Renal cortical epithelial cell (primary cell): Measurements from ENCODE around the gene SLC7A7. TPM values are rescaled to one million over a fixed set of nuclear protein-coding genes. Genes with fewer than 3 reads are reported as not detected.
"Not testable (repeated sequence)": the region's sequence is repeated elsewhere in the genome, so short reads cannot be mapped to it uniquely, and the experiment has no call there.

ENCODE experiments used
- DNase-seq: peaks from one replicate; pipeline ENCODE4 v3.0.0-alpha.2; 2011; ENCODE audit warnings: low read depth
- total RNA-seq: library from RNA; depleted of rRNA; stranded (reverse); fragments of >200 nt; gene quantifications from 2 replicates; pipeline ENCODE4 v1.2.3, GENCODE V29; 2014

SLC7A7 gene
- total RNA-seq, 1 donor from 2014 or later = 12.7 TPM

DNA sequence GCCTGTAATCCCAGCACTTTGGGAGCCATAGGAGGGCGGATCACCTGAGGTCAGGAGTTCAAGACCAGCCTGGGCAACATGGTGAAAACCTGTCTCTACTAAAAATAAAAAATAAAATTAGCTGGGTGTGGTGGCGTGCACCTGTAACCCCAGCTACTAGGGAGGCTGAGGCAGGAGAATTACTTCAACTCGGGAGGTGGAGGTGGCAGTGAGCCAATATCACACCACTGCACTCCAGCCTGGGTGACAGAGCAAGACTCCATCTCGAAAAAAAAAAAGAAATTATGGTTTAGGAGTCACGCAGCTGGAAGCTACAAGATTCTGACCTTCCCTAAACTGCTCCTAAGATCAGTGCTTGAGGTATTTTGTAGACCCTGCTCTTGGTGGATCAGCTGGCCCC is 21.7 kb downstream of the SLC7A7 start:
- not testable (repeated sequence) for DNase-seq

DNA sequence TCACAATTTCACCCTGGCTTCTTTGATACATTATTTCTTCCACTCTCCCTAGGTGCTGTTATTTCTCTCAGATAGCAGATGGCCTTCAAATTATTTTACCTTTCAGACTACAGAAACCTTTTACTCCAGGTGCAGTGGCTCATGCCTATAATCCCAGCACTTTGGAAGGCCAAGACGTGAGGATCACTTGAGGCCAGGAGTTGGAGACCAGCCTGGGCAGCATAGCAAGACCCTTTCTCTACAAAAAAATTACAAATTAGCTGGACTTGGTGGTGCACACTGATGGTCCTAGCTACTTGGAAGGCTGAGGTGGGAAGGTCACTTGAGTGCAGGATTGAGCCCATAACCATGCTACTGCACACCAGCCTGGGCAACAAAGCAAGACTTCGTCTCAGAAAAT is 23.1 kb downstream of the SLC7A7 start:
- DNase-seq = no peak

DNA sequence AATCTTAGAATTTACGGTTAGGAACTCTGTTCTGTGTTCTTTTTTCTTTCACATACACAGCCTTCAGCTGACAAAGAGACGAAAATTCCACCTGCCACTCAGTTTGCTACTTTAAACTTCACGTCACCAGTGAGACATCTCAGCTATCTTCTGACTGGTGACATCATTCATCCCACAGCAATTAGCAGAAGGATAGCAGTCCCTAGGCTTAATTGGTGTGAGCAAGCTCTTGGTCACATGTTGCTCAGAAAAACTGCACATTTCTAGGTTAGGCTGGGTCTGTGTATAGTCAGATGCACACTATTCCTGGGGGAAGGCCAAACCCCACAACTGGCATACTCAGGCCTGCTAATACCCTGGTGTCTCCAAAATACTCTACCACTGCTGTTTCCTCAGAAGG is 23.9 kb downstream of the SLC7A7 start:
- peak; percentile 84 for DNase-seq

DNA sequence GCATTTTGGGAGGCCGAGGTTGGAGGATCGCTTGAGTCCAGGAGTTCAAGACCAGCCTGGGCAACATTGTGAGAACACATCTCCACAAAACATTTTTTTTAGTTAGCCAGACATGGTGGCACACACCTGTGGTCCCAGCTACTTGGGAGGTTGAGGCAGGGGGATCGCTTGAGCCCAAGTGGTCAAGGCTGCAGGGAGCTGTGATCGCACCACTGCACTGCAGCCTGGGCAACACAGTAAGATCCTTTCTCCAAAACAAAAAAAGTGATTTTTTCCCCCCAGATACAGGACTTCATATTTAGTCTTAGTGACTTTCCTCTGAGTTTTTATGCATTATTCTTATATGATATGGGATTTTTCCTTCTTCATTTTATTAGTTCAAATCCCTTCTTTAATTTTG is 28.6 kb downstream of the SLC7A7 start:
- DNase-seq = no peak

DNA sequence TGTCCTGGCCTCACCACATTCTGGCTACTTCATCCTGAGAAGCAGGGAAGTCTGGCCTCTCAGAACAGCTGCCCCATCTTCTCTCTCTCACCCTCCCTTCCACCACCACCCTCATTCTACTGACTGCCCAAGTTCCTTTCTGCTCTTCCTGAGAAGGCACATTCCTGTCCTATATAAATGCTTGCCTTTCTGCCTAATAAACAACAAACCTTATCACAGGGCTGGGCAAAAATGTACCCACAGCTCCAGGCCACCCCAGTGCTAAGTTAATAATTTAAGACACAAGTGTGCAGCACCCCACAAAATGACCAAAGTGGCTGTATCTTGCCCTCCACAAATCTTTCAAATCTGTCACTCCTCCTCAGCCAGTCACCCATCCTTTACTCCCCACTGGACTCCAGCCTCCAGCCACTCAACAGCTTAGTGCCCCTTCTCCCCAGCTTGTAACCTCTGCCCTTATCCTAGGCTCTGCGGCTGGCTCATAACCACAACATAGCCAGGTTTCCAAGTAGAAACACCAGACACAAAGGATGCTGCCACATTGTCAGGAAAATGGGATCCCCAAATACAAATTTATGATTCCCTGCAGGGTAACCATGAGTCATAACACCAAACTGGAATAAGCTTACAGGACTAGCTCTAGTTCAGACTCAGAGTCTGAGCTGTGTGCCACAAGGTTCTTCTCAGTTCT is 33.8 kb downstream of the SLC7A7 start:
- peak; percentile 82 for DNase-seq

DNA sequence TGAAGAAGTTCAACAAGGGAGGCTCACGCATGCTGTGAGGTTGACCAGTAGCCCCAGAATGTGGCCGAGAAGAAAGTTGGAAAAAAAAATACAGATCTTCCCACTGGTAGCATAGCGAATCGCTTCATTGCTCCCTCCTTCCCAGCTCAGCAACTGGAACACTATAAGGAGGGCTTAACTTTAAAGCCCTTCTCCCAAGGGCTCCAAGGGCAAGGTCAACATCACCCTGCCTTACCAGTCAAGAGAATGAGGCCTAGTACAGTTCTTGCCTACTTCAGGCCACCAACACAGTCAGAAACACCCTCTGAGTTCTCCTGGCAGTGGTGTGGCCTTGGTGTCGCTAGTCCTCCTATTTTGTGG is 34.3 kb downstream of the SLC7A7 start:
- no peak for DNase-seq

DNA sequence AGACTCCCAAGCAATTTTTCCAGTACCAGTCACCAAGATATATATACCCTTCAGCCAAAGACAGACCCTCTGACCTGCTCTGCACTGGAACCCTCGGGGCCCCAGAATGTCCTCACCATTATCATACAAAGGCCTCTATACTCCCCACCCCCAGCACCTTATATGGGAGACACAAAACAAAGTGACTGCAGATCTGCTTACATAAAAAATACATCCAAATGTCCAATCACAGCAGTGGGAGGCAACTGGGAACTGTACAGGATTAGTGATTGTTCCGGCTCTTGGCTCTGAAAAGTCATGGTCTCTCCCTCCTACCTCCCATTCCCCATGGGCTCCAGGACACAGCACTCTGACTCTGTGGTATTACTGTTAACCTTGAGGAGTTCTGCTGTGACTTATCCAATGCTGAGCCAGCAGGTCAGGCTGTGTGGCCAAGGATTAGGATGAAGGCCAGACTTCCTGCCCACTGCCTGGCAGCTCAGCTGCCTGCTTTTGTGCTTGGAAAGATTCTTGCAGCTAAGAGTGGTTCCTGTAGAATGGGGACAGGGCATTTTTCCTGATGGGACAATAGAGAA is 35.0 kb downstream of the SLC7A7 start:
- peak; percentile 57 for DNase-seq

DNA sequence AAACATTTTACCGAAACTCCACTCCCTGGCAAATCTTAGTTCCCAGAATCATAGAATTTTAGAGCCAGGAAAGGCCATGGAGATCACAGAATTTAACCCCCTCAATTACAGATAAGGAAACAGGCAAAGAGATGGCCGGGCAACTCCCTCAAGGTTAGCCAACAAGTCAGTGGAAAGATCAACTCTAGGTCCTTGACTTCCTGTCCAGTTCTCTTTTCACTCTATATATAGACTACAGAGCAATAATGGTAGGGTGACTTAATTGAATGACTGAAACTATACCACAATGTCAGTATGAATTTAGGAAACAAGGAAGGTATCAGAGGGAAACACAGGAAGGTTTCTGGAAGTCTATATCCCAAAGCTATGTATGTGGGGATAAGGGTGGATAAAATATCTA is 37.2 kb downstream of the SLC7A7 start:
- no peak for DNase-seq

DNA sequence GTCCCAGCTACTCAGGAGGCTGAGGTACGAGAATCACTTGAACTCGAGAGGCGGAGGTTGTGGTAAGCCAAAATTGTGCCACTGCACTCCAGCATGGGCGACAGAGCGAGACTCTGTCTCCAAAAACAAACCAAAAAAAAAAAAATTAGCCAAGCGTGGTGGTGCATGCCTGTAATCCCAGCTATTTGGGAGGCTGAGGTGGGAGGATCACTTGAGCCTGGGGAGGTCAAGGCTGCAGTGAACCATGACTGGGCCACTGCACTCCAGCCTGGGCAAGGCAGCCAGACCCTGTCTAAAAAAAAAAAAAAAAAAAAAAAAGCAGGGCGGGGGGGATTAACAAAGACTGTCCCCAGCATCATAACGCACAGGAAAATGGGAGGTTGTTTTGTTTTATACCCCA is 38.4 kb downstream of the SLC7A7 start:
- not testable (repeated sequence) for DNase-seq

DNA sequence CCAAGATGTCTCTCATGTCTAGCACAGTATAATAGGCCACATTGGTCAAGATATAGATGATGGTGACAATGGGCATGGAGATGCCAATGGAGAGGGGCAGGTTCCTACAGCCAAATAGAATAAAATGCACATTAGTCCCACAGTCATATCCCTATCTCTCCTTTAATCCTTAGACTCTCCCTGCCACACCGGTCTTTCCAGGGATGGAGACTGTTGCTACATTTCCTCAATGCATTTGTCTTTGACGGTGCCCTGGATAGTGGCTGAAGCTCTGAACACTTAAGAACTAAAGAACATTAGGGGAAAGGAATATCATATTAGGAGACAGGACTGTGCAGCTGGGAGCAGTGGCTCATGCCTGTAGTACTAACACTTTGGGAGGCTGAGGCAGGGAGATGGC is 39.0 kb downstream of the SLC7A7 start:
- no peak for DNase-seq

DNA sequence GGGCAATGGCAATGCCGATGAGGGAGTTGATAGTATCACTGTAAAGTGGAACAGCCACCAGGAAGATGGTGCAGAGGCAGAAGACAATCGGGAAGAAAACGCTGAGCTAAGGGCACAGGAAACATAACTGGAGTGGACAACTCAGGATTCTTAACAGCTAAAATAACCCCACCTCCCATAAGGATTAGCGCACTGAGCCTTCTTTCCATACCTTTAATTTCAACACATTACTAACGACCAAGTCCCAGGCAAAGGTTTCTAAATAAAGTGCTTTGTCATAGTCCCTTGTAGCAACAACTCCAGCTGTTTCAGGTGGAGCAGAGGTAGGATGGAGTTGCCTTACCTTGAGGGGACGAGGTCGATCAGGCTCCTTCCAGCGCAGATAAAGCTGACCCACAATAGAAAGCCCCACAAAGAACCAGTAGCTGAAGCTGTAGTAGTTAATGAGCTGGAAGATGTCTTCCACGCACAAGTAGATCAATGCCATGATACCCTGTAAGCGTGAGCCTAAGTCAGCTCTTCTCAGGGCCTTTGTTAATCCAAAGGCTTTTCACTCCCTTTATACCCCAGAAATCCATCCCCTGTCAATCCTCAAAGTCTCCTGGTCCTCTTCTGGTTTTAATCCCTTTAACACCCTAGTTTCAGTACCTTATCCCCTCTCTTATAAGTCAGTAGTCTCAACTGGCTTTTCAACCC is 41.1 kb downstream of the SLC7A7 start:
- no peak for DNase-seq

DNA sequence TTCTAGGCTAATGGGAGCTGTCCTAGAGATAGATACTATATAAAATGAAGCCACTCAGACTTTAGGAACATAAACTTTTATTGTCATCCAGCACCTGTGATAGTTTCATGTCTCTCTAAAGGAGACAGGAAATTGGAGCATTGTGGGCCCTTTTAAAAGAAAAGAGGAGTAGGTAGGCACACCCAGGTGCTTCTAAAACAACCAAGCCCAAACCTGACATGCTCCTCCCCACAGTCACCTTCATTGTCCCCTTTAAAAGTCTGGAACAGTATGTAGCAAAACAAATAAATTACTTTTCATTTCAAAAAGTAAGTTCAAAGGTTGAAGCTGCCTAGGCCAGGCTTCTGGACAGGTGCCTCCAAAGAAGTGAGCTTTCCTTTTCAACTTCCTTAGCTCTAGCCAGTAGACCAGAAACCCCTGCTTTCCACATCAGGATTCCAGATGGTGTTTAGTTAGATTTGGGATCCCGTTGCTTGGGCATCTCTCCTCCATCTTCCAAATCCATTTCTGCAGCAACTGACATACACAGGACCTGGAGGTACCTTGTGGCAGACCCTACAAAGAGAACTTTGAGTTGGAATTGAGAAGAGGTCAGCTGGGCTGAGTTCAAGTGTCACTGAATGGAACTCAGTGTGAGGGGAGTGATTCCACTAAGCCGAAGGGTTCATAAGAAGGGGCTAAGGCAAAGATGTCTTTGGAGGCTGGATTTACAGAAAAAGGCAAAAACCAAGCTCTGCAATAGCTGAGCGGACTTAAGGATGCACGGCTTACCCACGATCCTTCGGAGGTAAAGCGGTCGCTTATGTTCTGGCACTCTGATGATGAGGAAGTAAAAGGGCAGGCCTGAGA is 41.8 kb downstream of the SLC7A7 start:
- DNase-seq = no peak

DNA sequence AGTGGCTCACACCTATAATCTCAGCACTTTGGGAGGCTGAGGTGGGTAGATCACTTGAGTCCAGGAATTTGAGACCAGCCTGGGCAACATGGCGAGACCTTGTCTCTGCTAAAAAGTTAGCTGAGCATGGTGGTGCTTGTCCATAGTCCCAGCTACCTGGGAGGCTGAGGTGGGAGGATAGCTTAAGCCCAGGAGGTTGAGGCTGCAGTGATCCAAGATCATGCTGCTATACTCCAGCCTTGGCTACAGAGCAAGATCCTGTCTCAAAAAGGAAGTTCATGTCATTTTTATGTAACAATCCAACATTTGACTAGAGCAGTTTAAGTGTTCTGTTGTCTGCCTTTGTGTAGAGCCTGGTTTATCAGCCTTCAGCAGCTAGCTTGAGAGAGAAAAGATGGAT is 42.5 kb downstream of the SLC7A7 start:
- DNase-seq = no peak

DNA sequence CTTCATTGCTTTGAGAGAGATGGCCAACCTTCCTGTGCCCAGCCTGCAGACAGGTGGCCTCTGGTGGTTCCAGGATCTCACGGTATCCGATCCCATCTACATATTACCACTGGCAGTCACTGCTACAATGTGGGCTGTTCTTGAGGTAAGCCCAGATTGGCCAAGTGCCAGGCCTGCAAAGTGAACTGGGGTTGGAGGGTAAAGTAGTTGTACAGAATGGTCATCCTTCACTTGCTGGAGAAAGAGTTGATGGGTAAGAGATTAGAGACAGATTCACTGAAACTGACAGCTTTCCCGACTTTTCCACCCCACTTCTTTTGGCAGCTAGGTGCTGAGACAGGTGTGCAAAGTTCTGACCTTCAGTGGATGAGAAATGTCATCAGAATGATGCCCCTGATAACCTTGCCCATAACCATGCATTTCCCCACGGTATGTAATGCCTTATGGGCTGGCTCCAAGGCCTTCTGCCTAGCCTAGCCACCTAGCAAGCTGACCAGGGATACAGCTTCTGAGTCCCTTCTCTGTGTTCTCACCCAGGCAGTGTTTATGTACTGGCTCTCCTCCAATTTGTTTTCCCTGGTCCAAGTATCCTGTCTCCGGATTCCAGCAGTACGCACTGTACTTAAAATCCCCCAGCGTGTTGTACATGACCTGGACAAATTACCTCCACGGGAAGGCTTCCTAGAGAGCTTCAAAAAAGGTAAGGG is 44.6 kb downstream of the SLC7A7 start:
- no peak for DNase-seq

DNA sequence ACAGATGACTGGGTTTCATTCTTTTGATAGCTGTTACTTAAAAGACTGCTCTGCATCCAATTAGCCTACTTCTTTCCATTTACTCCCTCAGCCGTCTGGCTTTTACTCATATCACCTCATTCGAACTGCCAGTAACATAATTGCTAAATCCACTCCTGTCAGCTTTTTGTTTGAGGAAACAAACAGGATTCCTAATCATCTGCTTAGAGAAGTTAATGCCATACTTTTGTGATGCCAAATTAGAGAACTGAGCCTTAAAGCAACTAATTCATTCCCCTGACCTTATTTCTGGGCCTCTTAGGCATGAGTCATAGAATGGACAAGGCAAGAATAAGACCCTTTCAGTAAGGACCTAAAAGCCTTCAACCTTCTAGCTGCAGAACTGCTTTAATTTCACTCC is 45.9 kb downstream of the SLC7A7 start:
- no peak for DNase-seq

DNA sequence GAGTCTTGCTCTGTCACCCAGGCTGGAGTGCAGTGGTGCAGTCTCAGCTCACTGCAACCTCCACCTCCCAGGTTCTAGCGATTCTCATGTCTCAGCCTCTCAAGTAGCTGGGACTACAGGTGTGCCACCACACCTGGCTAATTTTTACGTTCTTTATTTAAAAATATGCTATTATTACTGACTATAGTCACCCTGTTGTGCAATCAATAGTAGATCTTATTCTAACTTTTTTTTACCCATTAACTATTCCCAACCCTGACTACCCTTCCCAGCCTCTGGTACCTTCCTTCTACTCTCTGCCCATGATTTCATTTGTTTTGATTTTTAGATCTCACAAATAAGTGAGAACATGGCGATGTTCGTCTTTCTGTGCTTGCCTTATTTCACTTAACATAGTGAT is 46.3 kb downstream of the SLC7A7 start:
- DNase-seq = no peak

DNA sequence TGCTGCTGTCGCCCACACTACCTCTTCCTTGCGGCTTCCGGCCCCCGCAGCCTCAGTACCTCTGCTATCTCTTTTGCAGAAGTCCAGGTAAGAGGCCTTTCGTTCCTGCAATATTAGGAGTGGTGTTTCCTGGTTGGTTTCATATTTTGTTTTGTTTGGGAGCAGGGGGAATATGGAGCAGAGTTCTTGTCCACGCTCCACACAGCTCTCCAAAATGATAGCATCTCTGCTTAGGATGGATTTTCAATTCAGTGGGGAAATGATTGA is 48.0 kb downstream of the SLC7A7 start:
- DNase-seq = no peak

DNA sequence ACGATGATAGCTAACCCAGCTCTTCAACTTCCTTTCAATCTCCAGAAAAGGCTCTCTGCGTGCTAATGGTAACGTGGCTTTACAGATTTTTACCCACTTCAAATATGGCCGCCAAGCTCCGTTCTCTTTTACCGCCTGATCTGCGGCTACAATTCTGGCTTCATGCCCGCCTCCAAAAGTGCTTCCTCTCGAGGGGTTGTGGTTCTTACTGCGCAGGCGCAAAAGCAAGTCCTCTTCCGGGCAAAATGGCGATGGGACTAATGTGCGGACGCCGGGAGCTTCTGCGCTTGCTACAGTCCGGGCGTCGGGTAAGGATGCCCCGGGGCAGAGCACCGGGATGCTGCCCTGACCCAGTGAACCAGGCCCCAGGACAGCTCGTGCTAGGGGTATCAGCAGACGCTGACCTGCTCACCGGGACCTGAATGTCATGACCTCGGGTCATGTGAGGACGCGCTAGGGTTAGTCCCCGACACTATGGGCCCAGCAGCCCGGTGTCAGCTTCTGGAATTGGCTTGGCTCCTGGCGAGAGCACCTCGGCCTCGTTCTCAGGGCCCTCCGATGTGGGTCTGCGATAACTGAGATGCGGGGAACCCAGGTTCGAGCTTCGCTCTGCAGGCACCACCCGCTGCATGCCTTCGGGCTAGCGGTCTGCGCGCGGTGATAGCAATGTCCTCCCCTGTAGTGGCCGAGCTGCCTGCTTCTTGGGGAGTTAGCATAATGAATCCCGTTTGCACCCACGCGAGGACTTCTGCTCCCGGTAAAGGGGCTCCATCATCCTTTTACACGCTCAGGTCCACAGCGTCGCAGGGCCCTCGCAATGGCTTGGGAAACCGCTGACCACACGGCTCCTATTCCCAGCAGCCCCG is 48.5 kb downstream of the SLC7A7 start, which contains the start of gene OXA1L:
TSS of gene OXA1L (plus strand) at position 232 of the 866 bp plus-strand sequence. CDS start at position 246, 14 bp downstream.
- peak; percentile 95 for DNase-seq

DNA sequence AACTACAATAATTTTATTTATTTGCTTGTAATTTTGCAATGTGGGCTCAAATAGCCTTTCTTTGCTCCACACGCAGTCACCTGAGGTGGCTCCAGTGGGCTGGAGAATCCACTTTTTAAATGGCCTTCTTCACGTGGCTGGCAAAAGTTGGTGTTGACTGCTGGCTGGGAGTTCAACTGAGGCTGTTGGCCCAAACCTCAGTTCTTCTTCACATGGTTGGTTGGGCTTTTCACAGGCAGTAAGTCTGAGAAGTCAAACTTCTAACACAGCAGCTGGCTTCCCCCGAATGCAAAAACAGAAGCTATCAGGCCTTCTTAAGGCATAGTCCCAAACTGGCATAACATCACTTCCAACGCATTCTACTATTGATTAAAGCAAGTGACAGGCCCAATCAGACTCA is 50.9 kb downstream of the SLC7A7 start:
- no peak for DNase-seq

DNA sequence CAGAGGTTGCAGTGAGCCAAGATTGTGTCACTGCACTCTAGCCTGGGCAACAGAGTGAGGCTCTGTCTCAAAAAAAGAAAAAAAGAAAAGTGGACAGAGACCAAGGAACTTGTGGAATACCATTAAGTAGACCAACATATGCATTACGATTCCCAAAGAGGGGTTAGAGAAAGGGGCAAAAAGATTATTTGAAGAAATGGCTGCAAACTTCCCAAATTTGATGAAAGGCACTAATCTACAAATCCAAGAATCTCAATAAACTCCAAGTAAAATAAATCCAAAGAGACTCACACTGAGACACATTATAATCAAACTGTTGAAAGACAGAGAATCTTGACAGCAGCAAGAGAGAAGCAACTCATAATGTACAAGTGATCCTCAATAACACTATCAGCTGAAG is 53.5 kb downstream of the SLC7A7 start:
- DNase-seq = no peak
